ENCODE data around the gene KDM3A.

Gene KDM3A

GRCh38 chr2:86520153-86520552 is 79.0 kb downstream of the KDM3A start:
- no peak for DNase-seq (ENCODE audit: low spot score)

DNA sequence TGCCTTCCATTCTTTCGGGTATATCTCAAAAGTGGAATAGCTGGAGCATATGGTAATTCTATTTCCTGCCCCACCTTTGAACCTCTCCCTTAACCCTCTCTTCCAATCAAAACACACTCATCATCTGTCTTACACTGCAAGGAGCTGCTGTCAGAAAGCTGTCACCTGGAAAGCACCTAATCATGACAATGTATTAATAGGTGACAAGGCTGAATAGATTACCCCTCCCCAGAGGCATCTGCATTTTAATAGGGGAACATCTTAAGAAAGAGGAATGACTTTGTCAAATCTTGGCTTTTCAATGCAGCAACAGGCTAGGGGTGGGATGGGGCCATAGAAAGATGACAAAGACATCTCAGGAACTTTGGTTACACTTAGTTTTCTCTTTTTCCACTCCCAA is 80.8 kb downstream of the KDM3A start:
- no peak for DNase-seq (ENCODE audit: low spot score)

DNA sequence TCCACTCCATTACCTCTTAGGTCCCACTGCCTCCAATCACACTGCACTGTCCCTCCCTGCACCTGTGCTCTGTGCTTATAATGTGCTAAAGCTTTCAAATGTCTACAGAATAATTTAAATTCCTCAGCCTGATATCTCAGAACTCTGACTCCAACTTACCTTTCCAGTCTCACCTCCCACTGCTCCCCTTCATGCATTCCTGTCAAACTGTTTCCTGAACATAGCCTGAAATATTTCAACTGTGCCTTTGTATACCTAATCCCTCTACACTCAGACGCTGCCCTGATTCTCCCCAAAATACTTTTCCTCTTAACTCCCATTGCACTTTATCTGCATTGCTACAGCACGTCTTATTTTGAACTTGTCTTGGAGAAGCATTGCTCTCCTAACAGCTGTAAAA is 81.5 kb downstream of the KDM3A start:
- no peak for DNase-seq (ENCODE audit: low spot score)

DNA sequence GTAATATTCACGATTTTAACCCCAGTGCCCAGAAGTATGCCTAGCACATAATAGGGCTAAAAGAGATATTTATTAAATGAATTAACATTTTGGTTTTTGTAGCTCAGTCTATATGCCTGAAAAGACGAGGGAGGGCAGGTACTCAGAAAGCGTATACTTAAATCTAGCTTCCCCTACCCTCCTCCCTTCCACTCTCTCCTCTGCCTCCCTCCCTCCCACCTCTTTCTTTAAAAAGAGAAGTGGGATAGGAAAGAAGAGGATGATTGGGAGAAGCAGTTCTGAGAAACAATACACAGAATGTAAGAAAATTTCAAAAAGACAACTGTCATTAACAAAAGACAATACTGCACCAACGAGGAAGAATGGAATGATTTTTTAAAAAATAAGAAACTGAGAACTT is 82.3 kb downstream of the KDM3A start:
- no peak for DNase-seq (ENCODE audit: low spot score)

DNA sequence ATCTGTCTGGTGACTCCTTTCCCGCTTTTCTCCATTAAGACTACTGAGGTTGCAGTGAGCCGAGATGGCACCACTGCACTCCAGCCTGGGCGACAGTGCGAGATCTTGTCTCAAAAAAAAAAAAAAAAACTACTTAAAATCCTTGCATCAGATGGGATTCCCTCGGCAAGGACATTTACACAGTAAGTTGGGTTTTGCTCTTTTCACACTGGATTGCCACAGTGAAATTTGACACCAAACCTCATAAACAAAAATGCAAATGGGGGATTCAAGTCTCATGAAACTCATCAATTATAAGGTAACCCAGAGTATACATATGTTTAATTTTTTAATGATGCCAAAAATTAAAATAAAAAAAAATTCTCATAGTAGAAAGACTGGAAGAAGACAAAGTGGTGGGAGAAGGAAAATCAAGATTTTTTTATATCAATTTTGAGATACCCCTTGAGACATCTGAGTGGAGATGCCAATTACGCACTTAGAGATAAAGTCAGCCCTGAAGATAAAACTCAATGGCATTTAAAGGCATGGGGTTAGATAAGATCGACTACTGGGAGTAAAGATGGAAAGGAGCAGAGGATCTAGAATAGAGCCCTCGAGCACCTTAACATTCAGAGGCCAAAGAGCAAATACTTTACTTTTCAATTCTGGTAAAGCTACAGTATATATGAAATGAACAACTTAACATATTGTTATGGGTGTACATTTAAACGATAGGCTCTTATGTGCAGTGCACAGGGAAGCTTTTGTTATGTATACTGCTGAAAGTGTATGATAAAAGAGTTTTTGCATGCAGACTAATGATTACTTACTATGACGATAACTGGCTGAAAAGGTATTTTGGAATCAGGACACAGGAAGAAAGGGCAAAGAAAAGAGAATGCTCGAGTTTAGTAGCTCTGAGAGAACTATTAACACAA is 84.5 kb downstream of the KDM3A start:
- no peak for DNase-seq (ENCODE audit: low spot score)

- DNase-seq (ENCODE audit: low spot score), result no peak
Observed at GRCh38 chr2:86533589-86533988, 92.4 kb downstream of the KDM3A start.

GRCh38 chr2:86541334-86541733 is 100.2 kb downstream of the KDM3A start:
- no peak for DNase-seq (ENCODE audit: low spot score)

All from CD4-positive, alpha-beta T cell treated with Interleukin-6 at 100 ng/mL for 8 hours (primary cell).